NCI-H510A (cell line): Measurements from ENCODE around the gene RAB3B.

Experiments used
- DNase-seq: peaks from one replicate; lab custom pipeline; 2025; lab: John Stamatoyannopoulos, UW

The RAB3B gene

GRCh38 chr1:51871351-51871975 lies 119.0 kb downstream of the RAB3B start:
- DNase-seq: no peak

DNA sequence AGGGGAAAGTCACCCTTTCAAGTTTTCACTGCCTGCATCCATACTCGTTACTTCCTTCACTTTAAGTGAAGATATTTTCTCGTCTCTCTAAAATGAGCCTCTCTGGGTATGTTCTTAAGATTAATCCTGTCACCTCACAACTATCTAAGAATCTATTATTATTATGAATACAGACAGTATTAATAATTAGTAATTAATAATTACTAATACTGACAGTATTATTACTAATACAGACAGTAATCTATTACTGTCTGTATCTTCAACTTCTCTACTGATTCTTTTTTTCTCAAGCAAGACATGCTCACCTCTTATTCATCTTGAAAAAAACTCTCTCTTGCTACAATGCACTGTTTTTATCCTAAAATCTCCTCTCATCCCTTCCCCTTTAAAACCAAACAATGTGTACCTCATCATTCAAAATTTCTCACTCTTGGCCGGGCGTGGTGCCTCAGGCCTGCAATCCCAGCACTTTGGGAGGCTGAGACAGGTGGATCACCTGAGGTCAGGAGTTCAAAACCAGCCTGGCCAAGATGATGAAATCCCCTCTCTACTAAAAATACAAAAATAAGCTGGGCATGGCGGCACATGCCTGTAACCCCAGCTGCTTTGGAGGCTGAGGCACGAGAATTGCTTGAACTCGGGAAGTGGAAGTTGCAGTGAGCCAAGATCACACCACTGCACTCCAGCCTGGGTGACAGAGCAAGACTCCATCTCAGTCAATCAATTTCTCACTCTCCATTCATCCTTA lies 119.7 kb downstream of the RAB3B start:
- no peak for DNase-seq

DNA sequence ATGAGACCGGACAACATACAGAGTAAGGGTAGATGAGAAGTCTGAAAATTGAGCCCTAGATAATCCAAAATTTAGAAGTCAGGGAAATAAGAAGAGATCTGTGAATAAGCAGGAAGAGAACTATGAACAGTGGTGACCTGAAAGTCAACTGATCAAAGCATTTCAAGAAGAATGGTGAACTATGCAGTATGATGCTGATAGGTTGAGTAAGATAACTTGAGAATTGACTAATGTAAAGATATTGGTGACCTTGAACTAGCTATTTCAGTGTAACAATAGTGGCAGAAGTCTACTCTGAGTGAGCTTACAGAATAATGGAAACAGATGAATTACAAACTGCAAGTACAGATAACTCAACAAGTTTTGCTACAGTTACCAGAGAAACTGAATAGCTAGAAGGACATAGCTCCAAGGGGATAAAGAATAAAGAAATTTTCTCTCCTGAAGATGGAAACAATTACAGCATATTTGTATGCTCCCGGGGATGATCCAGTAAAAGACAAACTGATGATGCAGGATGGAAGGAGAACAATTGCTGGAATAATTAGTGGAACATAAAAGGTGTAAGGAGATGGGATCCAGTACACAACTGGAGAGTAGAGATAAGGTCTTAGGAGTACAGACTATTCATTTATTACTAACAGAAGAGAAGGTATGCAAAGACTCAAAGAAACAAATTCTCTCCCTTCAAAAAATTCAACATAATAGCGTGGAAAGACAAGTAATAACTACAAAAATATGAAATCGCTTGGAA lies 122.8 kb downstream of the RAB3B start:
- no peak for DNase-seq

DNA sequence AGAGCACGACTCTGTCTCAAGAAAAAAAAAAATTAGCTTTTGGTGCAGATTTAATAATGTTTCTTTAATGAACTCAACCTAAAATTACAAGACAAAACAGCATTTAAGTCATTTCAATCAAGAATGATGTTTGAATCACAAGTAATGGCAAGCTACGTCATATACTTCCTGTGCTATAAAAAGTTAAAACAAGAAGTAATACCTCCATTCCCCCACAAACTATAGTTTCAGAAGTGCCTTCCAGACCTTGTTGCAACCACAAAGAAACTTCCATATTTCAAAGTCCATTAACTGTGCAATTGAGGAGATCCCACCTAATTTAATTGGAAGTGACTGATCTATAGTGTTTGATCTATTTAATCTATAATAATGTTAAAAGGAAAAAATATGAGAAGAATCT lies 127.1 kb downstream of the RAB3B start:
- DNase-seq: no peak

DNA sequence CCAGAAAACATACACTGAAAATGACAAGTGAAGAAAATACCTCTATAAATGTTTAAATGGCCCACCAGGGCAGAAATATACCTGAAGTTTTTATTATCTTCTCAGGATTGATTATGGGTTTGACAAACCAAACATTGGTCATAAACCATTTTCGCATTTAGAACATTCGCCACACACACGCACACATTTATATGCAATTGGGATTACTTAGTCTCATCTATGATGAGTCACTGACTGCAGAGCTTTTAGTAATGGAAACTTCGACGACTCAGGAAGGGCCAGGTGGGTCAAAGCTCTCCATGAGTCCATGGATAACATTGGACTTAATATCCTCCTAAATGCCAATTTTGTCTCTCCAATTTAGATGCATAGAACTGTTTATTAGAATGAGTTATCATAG lies 128.8 kb downstream of the RAB3B start:
- DNase-seq: no peak

DNA sequence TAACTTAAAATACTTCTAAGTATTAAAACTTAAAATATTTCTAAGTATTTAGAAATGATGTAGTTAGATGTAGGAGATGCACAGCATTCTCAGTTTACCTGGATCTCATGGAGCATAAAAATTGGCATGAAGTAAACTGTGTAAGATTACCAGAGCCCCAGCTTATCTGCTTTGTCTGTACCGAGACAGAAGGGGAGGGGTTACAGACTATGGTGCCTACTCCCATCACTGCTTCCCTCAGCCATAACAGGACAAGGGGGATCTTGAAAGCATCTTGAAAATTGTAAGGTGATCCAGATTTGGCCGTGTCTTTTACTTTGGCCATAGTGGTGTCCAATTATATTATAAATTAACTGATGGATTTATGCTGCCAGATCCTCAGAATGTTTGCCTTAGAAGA lies 130.8 kb downstream of the RAB3B start:
- no peak for DNase-seq

GRCh38 chr1:51859333-51859732 lies 131.2 kb downstream of the RAB3B start:
- no peak for DNase-seq

DNA sequence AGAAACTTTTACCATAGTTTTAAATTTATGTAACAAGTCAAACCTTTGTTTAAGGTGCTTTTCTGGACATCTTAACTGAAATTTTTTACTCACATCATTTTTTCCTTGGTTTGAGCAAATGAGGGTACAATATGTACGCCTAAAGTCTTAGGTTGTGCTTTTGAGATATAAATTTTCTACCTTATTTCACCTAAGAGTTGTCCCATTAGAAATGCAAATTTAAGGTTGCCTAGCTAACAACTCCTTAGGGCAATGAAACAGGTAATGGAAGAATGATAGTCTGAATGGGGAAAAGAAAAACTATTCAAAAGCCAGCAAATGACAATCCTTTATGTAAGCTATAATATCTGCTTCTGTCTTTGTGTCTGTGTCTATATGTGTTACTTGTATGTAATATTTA lies 131.6 kb downstream of the RAB3B start:
- DNase-seq: no peak
